HEK293 (cell line): Measurements from ENCODE around the gene SBF2.

Source experiments
- CTCF ChIA-PET: fragments of 350-600 bp; formaldehyde crosslinking; extraction: SDS; loops from one replicate; lab custom pipeline; 2021; ENCODE audit warnings: antibody characterized with exemption; lab: Yijun Ruan, JAX
- POLR2A ChIA-PET: fragments of 300-600 bp; formaldehyde crosslinking; extraction: SDS; loops from one replicate; lab custom pipeline; 2020; ENCODE audit warnings: antibody characterized with exemption, inconsistent platforms; lab: Yijun Ruan, JAX
- H3K27ac ChIP-seq: fragments of 200-500 bp; sonication (Bioruptor generic); 2 replicates; pipeline ENCODE4 v1.5.1; 2014; ENCODE audit warnings: low read depth, low read length, control low read depth, inconsistent platforms; ENCODE audit errors: extremely low read depth
- H3K36me3 ChIP-seq, 2 experiments: fragments of 200-500 bp in 1 of 2; sonication (Bioruptor generic) in 1 of 2; 1 replicate in 1 of 2; 2 replicates in 1 of 2; pipeline ENCODE4 v1.5.1; 2014 to 2017; ENCODE audit warnings: inconsistent platforms in 2 of 2, low read length in 2 of 2; ENCODE audit not compliant: control insufficient read depth in 2 of 2, insufficient read depth in 1 of 2
- H3K4me1 ChIP-seq: fragments of 200-500 bp; sonication (Bioruptor generic); 2 replicates; pipeline ENCODE4 v1.5.1; 2014; ENCODE audit warnings: mild to moderate bottlenecking, low read length, inconsistent platforms; ENCODE audit not compliant: control insufficient read depth, insufficient read depth
- H3K4me3 ChIP-seq: 2 replicates; pipeline ENCODE4 v1.5.1; 2011; ENCODE audit warnings: low read depth, mild to moderate bottlenecking, control low read depth, low read length, moderate library complexity
- H3K9me3 ChIP-seq: fragments of 200-500 bp; sonication (Bioruptor generic); 2 replicates; pipeline ENCODE4 v1.5.1; 2014; ENCODE audit warnings: low read depth, low read length, inconsistent platforms; ENCODE audit not compliant: control insufficient read depth, insufficient read depth
- BCL11B ChIP-seq: fragments of 450-650 bp; formaldehyde crosslinking; IDR thresholded peaks from 2 replicates; pipeline ENCODE4 v1.5.1; 2016; ENCODE audit warnings: low read depth, missing biosample characterization, missing genetic modification characterization
- HOXD13 ChIP-seq: sonication (generic); formaldehyde crosslinking; IDR thresholded peaks from 2 replicates; pipeline ENCODE4 v1.8.0; 2022; ENCODE audit warnings: missing genetic modification reagents, borderline replicate concordance
- KLF8 ChIP-seq: fragments of 450-650 bp; formaldehyde crosslinking; IDR thresholded peaks from 2 replicates; pipeline ENCODE4 v1.5.1; 2016; ENCODE audit warnings: missing biosample characterization, missing genetic modification characterization
- RBAK ChIP-seq: fragments of 450-650 bp; formaldehyde crosslinking; IDR thresholded peaks from 2 replicates; pipeline ENCODE4 v1.5.1; 2016; ENCODE audit warnings: missing biosample characterization, missing genetic modification characterization
- SETDB1 ChIP-seq: IDR thresholded peaks from one replicate; pipeline ENCODE4 v1.6.1; 2017; ENCODE audit warnings: mild to moderate bottlenecking, low read length, moderate library complexity, mixed read lengths; ENCODE audit not compliant: insufficient read length
- TCF7L2 ChIP-seq: IDR thresholded peaks from 2 replicates; pipeline ENCODE4 v1.6.1; 2011; ENCODE audit warnings: low read depth, mild to moderate bottlenecking, inconsistent platforms, low read length, moderate library complexity, borderline replicate concordance
- TRIM28 ChIP-seq: IDR thresholded peaks from 2 replicates; pipeline ENCODE4 v1.6.1; 2011; ENCODE audit warnings: low read length, control low read depth, borderline replicate concordance
- ZBTB8A ChIP-seq: fragments of 450-650 bp; formaldehyde crosslinking; IDR thresholded peaks from 2 replicates; pipeline ENCODE4 v1.5.1; 2016; ENCODE audit warnings: missing biosample characterization, missing genetic modification characterization
- ZFP69B ChIP-seq: fragments of 450-650 bp; formaldehyde crosslinking; IDR thresholded peaks from 2 replicates; pipeline ENCODE4 v1.5.1; 2016; ENCODE audit warnings: missing biosample characterization, missing genetic modification characterization
- ZNF10 ChIP-seq: fragments of 450-650 bp; formaldehyde crosslinking; IDR thresholded peaks from 2 replicates; pipeline ENCODE4 v1.5.1; 2017; ENCODE audit warnings: missing biosample characterization, missing genetic modification characterization
- ZNF169 ChIP-seq: fragments of 450-650 bp; formaldehyde crosslinking; IDR thresholded peaks from 2 replicates; pipeline ENCODE4 v1.5.1; 2016; ENCODE audit warnings: missing biosample characterization, missing genetic modification characterization
- ZNF175 ChIP-seq: fragments of 450-650 bp; formaldehyde crosslinking; IDR thresholded peaks from 2 replicates; pipeline ENCODE4 v1.5.1; 2016; ENCODE audit warnings: missing biosample characterization, missing genetic modification characterization
- ZNF2 ChIP-seq: fragments of 450-650 bp; formaldehyde crosslinking; IDR thresholded peaks from 2 replicates; pipeline ENCODE4 v1.5.1; 2016; ENCODE audit warnings: missing biosample characterization, missing genetic modification characterization
- ZNF350 ChIP-seq: fragments of 450-650 bp; formaldehyde crosslinking; IDR thresholded peaks from 2 replicates; pipeline ENCODE4 v1.5.0; 2017; ENCODE audit warnings: missing biosample characterization, mild to moderate bottlenecking, missing genetic modification characterization
- ZNF362 ChIP-seq: fragments of 450-650 bp; formaldehyde crosslinking; IDR thresholded peaks from 2 replicates; pipeline ENCODE4 v1.5.1; 2016; ENCODE audit warnings: missing biosample characterization, missing genetic modification characterization
- ZNF37A ChIP-seq: fragments of 450-650 bp; IDR thresholded peaks from 2 replicates; pipeline ENCODE4 v1.5.1; 2018; ENCODE audit warnings: missing biosample characterization, missing genetic modification characterization
- ZNF433 ChIP-seq: fragments of 450-650 bp; formaldehyde crosslinking; IDR thresholded peaks from 2 replicates; pipeline ENCODE4 v1.5.1; 2016; ENCODE audit warnings: missing biosample characterization, missing genetic modification characterization, low read depth
- ZNF513 ChIP-seq: fragments of 450-650 bp; IDR thresholded peaks from 2 replicates; pipeline ENCODE4 v1.5.1; 2018; ENCODE audit warnings: missing biosample characterization, missing genetic modification characterization
- ZNF549 ChIP-seq: fragments of 450-650 bp; IDR thresholded peaks from 2 replicates; pipeline ENCODE4 v1.5.1; 2018; ENCODE audit warnings: missing biosample characterization, missing genetic modification characterization, mild to moderate bottlenecking, inconsistent platforms, moderate library complexity
- ZNF621 ChIP-seq: fragments of 450-650 bp; formaldehyde crosslinking; IDR thresholded peaks from 2 replicates; pipeline ENCODE4 v1.5.1; 2017; ENCODE audit warnings: missing biosample characterization, missing genetic modification characterization
- ZNF623 ChIP-seq: fragments of 450-650 bp; formaldehyde crosslinking; IDR thresholded peaks from 2 replicates; pipeline ENCODE4 v1.5.1; 2016; ENCODE audit warnings: missing biosample characterization, missing genetic modification characterization
- ZNF664 ChIP-seq: fragments of 450-650 bp; formaldehyde crosslinking; IDR thresholded peaks from 2 replicates; pipeline ENCODE4 v1.5.1; 2016; ENCODE audit warnings: missing biosample characterization, missing genetic modification characterization
- ZNF707 ChIP-seq: fragments of 450-650 bp; formaldehyde crosslinking; IDR thresholded peaks from 2 replicates; pipeline ENCODE4 v1.5.1; 2016; ENCODE audit warnings: missing biosample characterization, missing genetic modification characterization
- ZNF76 ChIP-seq: fragments of 450-650 bp; formaldehyde crosslinking; IDR thresholded peaks from 2 replicates; pipeline ENCODE4; 2016; ENCODE audit warnings: low read depth, missing biosample characterization, missing genetic modification characterization, borderline replicate concordance
- ZNF768 ChIP-seq: fragments of 450-650 bp; formaldehyde crosslinking; IDR thresholded peaks from 2 replicates; pipeline ENCODE4 v1.5.1; 2018; ENCODE audit warnings: missing biosample characterization, mild to moderate bottlenecking, missing genetic modification characterization
- ZSCAN5A ChIP-seq: fragments of 450-650 bp; formaldehyde crosslinking; IDR thresholded peaks from 2 replicates; pipeline ENCODE4 v1.5.1; 2016; ENCODE audit warnings: missing biosample characterization, missing genetic modification characterization

The SBF2 gene

GRCh38 chr11:9796266-9796665 is 497.8 kb downstream of the SBF2 start:
- POLR2A ChIA-PET = no interaction called here
- H3K4me1 ChIP-seq = no peaks in the 10 kb centered on the region
- CTCF ChIA-PET = interaction anchor here (0.6 kb wide), 1 partner anchor 411 kb away, joined by 4 read pairs; no protein-coding TSS in a partner anchor
- no peaks in the 10 kb centered on the region for H3K36me3 ChIP-seq
- no peaks in the 10 kb centered on the region for H3K9me3 ChIP-seq
- H3K27ac ChIP-seq = no peak overlapping the region
- TF ChIP-seq KLF8 (tag by site-specific recombination) = no peak
- no peak for TF ChIP-seq ZFP69B (tag by site-specific recombination)
- TF ChIP-seq BCL11B (tag by site-specific recombination) = no peak
- TF ChIP-seq ZNF362 (tag by site-specific recombination) = no peak
- no peak for TF ChIP-seq ZSCAN5A (tag by site-specific recombination)
- no peak for TF ChIP-seq RBAK (tag by site-specific recombination)
- TF ChIP-seq ZNF549 (tag by site-specific recombination) = no peak
- no peak for TF ChIP-seq ZNF10 (tag by site-specific recombination)
- no peak for TF ChIP-seq ZNF2 (tag by site-specific recombination)
- no peak overlapping the region for H3K4me3 ChIP-seq

- Histone ChIP-seq H3K4me3 (no peak overlapping the region), H3K4me1 (no peaks in the 10 kb centered on the region), H3K36me3 (peaks cover 0 to 28% of the 10 kb centered on the region in 2 experiments; a peak in 1 of 3 replicates), H3K9me3 (no peaks in the 10 kb centered on the region), H3K27ac (no peak overlapping the region)
- TF ChIP-seq TCF7L2 = no peak
- TF ChIP-seq ZNF621 (tag by site-specific recombination) = no peak
- no peak for TF ChIP-seq ZNF707
- TF ChIP-seq TRIM28 = no peak
- TF ChIP-seq ZNF513 (tag by site-specific recombination) = no peak
- TF ChIP-seq ZBTB8A (tag by site-specific recombination) = no peak
- TF ChIP-seq ZNF175 (tag by site-specific recombination) = no peak
- no peak for TF ChIP-seq ZNF76 (tag by site-specific recombination)
- no peak for TF ChIP-seq SETDB1
- TF ChIP-seq ZNF664 (tag by site-specific recombination) = no peak
- no peak for TF ChIP-seq HOXD13 (CRISPR knock-in tag)
- TF ChIP-seq ZNF433 = no peak
- no peak for TF ChIP-seq ZNF768
- TF ChIP-seq ZNF169 = no peak
- no peak for TF ChIP-seq ZNF350 (tag by site-specific recombination)
- no peak for TF ChIP-seq ZNF623
- TF ChIP-seq ZNF37A (tag by site-specific recombination) = no peak
- ChIA-PET CTCF (interaction anchor here (0.8 kb wide), 1 partner anchor 182 kb away, joined by 3 read pairs; no protein-coding TSS in a partner anchor), POLR2A (interaction anchor here (0.5 kb wide), 1 partner anchor 514 kb away, joined by 3 read pairs; the partner anchor contains the start of gene ADM)
Observed at GRCh38 chr11:9790703-9791102, 503.3 kb downstream of the SBF2 start.
